Chondrocyte (in vitro differentiated cells): ENCODE results near the gene ARHGAP42. TPM values are rescaled to one million over a fixed set of nuclear protein-coding genes. Genes with fewer than 3 reads are reported as not detected.
"Not testable (repeated sequence)": the region's sequence is repeated elsewhere in the genome, so short reads cannot be mapped to it uniquely, and the experiment has no call there.

Source experiments
- DNase-seq: peaks from one replicate; pipeline ENCODE4 v3.0.0; 2021; ENCODE audit warnings: mixed read lengths, low spot score
- H3K27ac Mint-ChIP-seq: one replicate; pipeline ENCODE4 v1.8.0; 2021; ENCODE audit warnings: mild to moderate bottlenecking, moderate library complexity, mixed read lengths; ENCODE audit not compliant: unreplicated experiment
- H3K27me3 Mint-ChIP-seq: 2 replicates; pipeline ENCODE4 v1.8.0; 2021; ENCODE audit warnings: low read depth, mixed read lengths
- H3K36me3 Mint-ChIP-seq: 2 replicates; pipeline ENCODE4 v1.8.0; 2021; ENCODE audit warnings: low read depth, mixed read lengths
- H3K4me1 Mint-ChIP-seq: 2 replicates; pipeline ENCODE4 v1.8.0; 2021; ENCODE audit warnings: low read depth, mild to moderate bottlenecking, mixed read lengths
- H3K4me3 Mint-ChIP-seq: one replicate; pipeline ENCODE4 v1.8.0; 2021; ENCODE audit warnings: mild to moderate bottlenecking, moderate library complexity, mixed read lengths; ENCODE audit not compliant: unreplicated experiment
- H3K9me3 Mint-ChIP-seq: 2 replicates; pipeline ENCODE4 v1.8.0; 2021; ENCODE audit warnings: low read depth, mixed read lengths
- CTCF ChIP-seq: fragments of 200-600 bp; sonication (generic); IDR thresholded peaks from 2 replicates; pipeline ENCODE4 v1.5.0; 2021; ENCODE audit warnings: antibody characterized with exemption, mild to moderate bottlenecking, moderate library complexity
- total RNA-seq: library from RNA; stranded (reverse); gene quantifications from 3 replicates; pipeline ENCODE4 v1.2.1, GENCODE V29; 2021

ARHGAP42 gene
- total RNA-seq, 1 donor from 2014 or later = 16.1 TPM

GRCh38 chr11:100663996-100664395 lies 23.1 kb upstream of the ARHGAP42 start:
- Mint-ChIP-seq H3K27me3 (no peaks in the 10 kb centered on the region), H3K27ac (no peak overlapping the region), H3K36me3 (no peaks in the 10 kb centered on the region), H3K9me3 (peaks cover 3% of the 10 kb centered on the region), H3K4me3 (no peak overlapping the region), H3K4me1 (no peaks in the 10 kb centered on the region)
- TF ChIP-seq CTCF = no peak
- no peak for DNase-seq

- H3K9me3 Mint-ChIP-seq, H3K36me3 Mint-ChIP-seq, H3K27ac Mint-ChIP-seq, DNase-seq, H3K27me3 Mint-ChIP-seq, H3K4me1 Mint-ChIP-seq, H3K4me3 Mint-ChIP-seq: not testable (repeated sequence)
These were observed 20.3 kb upstream of the ARHGAP42 start for GRCh38 chr11:100666816-100667215.

GRCh38 chr11:100667449-100667848 lies 19.6 kb upstream of the ARHGAP42 start:
- Mint-ChIP-seq H3K36me3 (no peaks in the 10 kb centered on the region), H3K9me3 (no peaks in the 10 kb centered on the region), H3K4me1 (no peaks in the 10 kb centered on the region), H3K27ac (no peak overlapping the region), H3K4me3 (no peak overlapping the region), H3K27me3 (no peaks in the 10 kb centered on the region)
- DNase-seq = no peak
- TF ChIP-seq CTCF = no peak

- Mint-ChIP-seq H3K9me3 (no peaks in the 10 kb centered on the region), H3K27me3 (no peaks in the 10 kb centered on the region), H3K4me3 (no peak overlapping the region), H3K4me1 (no peaks in the 10 kb centered on the region), H3K27ac (no peak overlapping the region), H3K36me3 (no peaks in the 10 kb centered on the region)
- TF ChIP-seq CTCF = no peak
- DNase-seq = no peak
These were observed 16.9 kb upstream of the ARHGAP42 start for GRCh38 chr11:100670140-100670539.

DNA sequence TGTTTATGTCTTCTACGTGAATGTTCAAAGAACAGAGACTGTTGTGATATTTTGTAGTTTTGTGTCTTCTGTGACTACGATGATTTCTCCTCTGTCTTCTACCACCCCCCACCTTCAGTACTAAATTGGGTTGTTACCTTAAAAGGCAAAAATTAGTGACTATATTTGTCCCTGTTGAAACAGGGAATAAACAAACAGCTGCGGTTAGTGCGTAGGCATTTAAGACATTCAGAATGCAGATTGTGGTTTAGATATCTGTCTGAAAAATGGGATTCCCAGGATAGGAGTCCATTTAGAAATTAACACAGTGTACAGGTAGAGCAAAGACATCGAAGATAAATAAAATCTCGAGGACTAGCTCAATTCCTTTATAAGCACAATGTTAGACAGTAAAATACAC lies 15.6 kb upstream of the ARHGAP42 start:
- no peaks in the 10 kb centered on the region for H3K9me3 Mint-ChIP-seq
- TF ChIP-seq CTCF = no peak
- no peak for DNase-seq
- H3K36me3 Mint-ChIP-seq = no peaks in the 10 kb centered on the region
- no peak overlapping the region for H3K27ac Mint-ChIP-seq
- H3K27me3 Mint-ChIP-seq = no peaks in the 10 kb centered on the region
- no peak overlapping the region for H3K4me3 Mint-ChIP-seq
- no peaks in the 10 kb centered on the region for H3K4me1 Mint-ChIP-seq

- Mint-ChIP-seq H3K27me3 (no peaks in the 10 kb centered on the region), H3K36me3 (no peaks in the 10 kb centered on the region), H3K9me3 (no peaks in the 10 kb centered on the region)
These were observed 14.5 kb upstream of the ARHGAP42 start for GRCh38 chr11:100672498-100673033.

More at GRCh38 chr11:100672498-100673033, 14.5 kb upstream of the ARHGAP42 start:
- no peak for DNase-seq
- no peak overlapping the region for H3K4me3 Mint-ChIP-seq
- TF ChIP-seq CTCF = no peak
- H3K27ac Mint-ChIP-seq = no peak overlapping the region
- no peaks in the 10 kb centered on the region for H3K4me1 Mint-ChIP-seq
